Measurements from ENCODE around the gene ZNF407.

Gene ZNF407

DNA sequence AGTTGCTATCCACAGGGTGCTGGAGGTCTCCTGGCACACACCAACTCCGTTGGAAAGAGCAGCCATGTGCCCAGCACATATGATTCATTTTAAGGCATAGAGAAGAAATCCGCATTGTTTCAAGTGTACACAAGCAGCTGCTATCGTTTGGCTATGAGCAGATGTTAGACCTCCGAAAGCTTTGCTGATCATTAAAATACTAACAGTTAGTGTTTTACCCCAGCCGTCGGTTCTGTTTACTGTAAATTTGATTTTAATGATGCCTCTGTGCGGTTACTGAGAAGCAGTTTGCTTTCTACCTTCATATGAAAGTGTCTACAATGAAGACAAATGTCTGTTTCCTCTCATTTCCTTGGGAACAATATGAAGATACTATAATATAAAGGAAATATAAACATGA, 456.4 kb downstream of the ZNF407 start:
- no peak for DNase-seq (ENCODE audit: low spot score)

DNA sequence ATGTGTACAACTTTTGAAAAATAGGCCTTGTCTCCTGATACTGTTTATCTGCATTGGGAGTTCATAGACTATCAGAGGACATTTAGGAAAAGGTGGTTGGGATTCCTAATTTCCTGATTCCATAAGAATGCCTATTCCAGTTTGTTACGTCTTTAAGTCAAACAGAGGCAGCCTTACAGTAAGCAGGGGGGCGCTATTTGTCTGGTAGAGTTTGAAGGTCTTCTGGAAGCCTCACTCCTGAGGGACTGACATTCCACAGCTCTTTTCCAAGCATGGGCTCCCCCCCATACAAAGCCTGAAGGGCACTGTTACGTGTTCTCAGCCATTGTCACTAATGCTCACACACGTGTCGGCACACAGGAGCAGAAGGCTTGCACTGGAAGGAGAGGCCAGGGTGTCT, 456.9 kb downstream of the ZNF407 start:
- DNase-seq (ENCODE audit: low spot score): no peak

- DNase-seq (ENCODE audit: low spot score): no peak
These were observed 459.7 kb downstream of the ZNF407 start for GRCh38 chr18:75057169-75057960.

- no peak for DNase-seq (ENCODE audit: low spot score)
These were observed 462.5 kb downstream of the ZNF407 start for GRCh38 chr18:75060185-75060584.

DNA sequence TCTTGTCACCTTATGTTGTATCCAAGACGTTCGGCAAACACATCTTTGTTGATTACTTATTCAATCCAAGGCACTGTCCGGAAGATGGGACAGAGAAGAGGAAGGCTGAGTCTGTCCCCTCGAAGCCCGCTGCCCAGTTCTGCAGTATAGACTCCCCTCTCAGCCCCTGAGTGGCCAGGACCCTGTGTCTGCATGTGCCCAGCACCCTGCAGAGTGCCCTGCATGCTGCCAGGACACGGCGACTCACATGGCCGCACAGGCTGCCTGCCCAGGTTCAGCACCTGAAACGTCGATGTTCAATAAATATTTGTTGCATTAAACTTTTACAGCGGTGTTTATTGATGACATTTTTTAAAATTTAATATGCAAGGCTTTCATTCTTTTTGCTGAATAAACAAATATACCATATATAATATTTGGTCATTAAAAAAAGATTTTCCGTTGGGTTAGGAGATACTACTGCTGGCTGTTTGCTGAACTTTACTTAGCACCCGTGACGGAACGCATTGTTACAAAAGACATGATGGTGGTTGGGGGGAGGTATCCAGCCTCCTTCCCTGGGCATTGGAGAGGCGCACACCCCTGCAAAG, 464.7 kb downstream of the ZNF407 start:
- no peak for DNase-seq (ENCODE audit: low spot score)

DNA sequence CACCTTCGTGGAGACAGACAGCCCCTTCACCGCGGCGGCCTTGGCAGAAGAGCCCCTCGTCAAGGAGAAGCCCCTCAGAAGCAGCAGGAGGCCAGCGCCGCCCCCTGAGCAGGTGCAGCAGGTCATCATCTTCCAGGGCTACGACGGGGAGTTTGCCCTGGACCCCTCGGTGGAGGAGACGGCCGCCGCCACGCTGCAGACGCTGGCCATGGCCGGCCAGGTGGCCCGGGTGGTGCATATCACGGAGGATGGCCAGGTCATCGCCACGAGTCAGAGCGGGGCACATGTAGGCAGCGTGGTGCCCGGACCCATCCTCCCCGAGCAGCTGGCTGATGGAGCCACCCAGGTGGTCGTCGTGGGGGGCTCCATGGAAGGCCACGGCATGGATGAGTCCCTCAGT, 465.5 kb downstream of the ZNF407 start:
- DNase-seq (ENCODE audit: low spot score): no peak

DNA sequence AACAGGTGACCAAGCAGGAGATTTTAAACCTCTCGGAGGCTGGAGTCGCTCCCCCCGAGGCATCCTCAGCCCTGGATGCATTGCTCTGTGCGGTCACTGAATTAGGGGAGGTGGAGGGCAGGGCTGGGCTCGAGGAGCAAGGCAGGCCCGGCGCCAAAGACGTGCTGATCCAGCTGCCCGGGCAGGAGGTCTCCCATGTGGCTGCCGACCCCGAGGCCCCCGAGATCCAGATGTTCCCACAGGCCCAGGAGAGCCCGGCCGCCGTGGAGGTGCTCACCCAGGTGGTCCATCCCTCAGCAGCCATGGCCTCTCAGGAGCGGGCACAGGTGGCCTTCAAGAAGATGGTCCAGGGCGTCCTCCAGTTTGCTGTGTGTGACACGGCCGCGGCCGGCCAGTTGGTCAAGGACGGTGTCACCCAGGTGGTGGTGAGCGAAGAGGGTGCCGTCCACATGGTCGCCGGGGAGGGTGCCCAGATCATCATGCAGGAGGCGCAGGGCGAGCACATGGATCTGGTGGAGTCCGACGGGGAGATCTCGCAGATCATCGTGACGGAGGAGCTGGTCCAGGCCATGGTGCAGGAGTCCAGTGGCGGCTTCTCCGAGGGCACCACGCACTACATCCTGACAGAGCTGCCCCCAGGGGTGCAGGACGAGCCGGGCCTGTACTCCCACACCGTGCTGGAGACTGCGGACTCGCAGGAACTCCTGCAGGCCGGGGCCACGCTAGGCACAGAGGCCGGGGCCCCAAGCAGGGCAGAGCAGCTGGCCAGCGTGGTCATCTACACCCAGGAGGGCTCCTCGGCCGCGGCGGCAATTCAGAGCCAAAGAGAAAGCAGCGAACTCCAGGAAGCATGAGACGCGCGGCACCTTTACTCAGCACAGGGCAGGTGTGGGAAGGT, 466.2 kb downstream of the ZNF407 start:
- DNase-seq (ENCODE audit: low spot score): no peak

DNA sequence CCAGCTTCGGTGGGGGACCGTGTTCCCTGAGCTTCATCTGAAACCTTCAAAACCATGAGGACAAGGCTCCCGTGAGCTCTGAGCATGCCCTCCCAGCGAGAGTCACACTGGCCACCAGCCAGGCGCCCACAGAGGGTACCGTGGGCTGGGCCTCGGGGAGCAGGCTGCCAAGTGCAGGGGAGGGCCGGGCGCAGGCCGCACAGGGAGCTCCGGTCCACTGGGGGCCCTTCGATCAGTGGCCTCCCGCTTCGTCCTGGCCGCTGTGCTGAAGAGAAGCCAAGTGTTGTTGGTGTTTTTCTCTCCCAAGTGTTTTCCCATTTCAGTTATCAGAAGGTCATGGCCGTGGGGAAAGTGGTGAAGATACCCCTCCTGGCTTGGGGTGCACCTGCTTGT, 466.8 kb downstream of the ZNF407 start:
- DNase-seq (ENCODE audit: low spot score): no peak

DNA sequence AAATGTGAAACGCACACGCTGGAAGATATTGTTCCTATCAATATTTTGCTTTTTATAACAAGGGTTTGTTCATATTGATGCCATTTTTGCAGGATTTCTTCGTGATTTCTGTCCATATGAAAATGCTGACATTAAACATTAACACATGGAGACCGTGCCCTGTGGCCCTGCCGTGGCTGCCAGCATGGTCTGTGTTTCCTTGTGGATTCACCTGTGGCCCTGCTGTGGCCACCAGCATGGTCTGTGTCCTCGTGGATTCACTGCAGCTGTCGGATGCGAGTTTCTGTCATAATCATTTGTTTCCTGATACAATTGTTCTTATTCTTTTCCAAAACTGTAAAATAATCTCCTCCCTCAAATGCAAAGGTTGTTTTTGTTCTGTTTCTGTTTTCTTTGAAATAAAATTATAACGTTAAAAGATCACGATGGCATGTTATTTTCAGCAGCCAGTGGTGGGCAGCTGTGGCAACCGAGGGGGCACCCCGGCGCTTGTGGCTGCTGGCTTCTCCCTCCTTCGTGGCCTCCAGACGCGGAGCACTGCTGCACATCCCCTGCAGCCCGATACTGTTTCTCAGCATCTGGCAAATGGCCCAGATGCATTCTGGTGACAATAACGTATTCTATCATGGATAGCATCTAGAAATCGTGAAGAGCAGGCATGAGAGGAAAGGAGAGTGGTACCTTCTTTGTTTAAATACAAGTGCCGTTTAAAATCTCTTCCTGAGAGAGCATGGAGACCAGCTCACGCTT, 467.8 kb downstream of the ZNF407 start:
- DNase-seq (ENCODE audit: low spot score): no peak

GRCh38 chr18:75066021-75066880, 468.6 kb downstream of the ZNF407 start:
- DNase-seq (ENCODE audit: low spot score): no peak

DNA sequence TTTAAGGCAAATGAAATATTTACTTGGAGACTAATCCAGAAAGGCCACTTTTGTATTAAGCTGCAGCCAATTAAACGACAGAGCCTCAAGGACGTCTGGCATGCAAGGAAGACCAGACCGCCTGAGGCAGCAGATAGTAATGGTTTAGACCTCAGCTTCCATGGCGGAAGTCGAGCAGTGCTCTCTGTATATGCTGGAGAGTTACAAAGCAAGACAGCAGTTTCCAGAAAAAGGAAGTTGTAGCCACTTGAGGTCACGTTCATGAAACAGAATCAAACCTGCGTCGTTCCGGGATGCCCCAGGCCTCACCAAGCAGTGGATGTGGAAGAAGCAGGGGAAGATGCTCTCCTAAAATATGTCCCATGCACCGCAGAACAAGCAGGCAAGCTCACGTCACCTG, 469.3 kb downstream of the ZNF407 start:
- no peak for DNase-seq (ENCODE audit: low spot score)

GRCh38 chr18:75067996-75068645, 470.5 kb downstream of the ZNF407 start:
- no peak for DNase-seq (ENCODE audit: low spot score)

GRCh38 chr18:75068682-75069435, 471.2 kb downstream of the ZNF407 start:
- no peak for DNase-seq (ENCODE audit: low spot score)

DNA sequence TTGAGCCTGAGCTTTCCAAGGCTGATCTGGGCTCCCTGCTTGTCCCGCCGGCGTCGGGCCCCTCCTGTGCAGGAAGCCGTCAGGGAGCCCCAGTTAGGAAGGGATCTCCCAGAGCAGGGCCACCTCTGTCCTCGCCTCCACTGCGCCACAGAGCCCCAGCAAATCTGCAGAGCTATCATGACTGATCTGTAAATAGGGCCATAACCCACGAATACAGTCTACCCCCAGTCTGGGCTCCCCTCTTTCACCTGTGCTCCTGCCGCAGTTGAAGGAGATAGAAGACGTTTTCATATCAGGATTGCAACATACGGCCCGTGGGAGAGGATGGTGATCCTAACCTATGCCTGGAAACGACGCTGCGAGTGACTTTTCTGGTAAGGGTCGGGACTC, 472.6 kb downstream of the ZNF407 start:
- no peak for DNase-seq (ENCODE audit: low spot score)

DNA sequence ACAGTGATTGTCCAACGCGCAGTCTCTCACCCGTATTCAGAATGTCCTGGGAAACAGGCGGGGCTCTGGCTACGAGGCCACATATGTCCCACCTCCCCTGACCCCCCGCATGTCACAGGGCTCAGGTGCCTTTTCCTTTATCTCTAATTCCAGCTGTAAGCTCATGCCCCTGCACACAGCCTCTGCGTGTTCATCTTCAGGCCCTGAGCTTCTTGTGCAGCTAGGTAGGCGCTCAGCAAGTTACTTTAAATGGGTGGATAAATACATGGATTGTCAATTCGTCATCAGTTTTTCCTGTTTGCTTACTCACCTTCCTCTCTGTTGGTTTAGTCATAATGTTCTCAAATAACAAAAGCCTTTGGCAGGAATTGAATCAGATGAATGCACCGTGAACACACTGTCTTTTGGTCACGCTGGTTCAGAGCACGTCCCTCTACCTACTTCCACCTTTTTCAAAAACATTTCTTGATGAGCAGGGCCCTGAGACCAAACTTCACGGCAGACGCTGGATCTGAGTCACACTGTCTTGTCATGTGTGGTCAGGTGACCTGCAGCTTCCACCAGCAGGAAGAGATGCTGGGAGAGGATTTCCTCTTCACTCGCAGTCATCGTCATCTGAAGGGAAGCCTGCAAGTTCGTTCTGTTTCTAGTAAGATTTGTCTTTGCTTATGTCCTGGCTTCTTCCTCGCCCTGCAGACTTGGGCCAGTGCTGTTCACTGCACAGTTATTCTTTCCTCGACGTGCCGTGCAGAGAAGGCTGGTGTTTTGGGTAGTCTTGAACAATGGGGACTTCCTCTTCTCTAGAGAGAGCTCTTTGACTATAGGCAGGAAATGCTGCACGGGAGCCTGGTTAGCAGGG, 473.2 kb downstream of the ZNF407 start:
- peak; percentile 54 for DNase-seq (ENCODE audit: low spot score)

DNA sequence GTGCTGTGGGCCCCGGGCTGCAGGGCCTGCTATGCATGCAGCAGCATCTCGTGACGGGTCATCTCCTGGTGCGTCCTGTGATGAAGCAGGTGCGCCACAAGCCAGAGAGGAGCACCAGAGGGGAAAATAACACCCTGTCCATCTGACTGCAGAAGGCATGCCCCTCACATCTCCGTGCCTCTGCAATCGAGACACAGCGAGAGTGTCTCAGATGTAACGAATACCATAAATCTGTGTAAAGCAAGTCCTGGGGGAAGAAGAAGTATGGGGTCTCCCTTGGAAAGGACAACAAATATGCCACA, 473.8 kb downstream of the ZNF407 start:
- no peak for DNase-seq (ENCODE audit: low spot score)

DNA sequence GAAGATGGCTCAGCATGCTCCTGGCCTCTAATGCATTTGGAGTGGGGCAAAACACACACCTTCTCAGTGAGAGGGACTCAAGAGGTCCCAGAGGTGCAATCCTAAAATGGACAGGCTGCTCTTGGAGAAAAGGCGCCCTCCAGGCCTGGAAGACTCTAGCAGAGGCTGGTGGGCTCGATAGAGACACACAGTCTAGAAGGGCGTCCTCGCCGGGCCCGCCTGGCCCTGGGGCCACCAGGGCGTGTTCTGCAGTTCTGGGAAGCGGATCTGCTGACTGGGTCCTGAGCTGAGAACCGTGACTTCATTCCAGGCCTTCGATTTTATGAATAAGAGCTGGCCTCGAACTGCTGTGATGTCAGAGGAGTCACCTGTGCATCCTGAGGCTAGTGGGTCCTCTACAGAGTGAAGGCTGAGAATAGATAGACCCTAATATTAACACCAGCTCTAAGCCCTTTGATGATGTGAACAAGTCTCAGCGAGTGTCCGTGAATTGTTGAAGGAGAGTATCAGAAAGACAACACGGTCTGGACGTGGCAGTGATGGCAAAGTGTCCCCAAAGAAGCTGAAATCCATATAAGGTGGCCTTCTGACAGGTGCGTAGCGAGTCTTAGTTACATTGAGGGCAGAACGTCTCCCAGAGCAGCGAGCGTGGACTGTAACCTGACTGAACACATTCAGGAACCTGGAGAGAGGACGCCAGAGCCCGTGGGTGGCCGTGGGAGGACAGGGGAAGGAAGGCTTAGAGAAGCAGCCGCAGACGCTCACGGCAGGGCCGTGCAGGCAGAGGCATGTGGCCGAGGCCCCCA, 474.4 kb downstream of the ZNF407 start:
- DNase-seq (ENCODE audit: low spot score): no peak

GRCh38 chr18:75072672-75073371, 475.2 kb downstream of the ZNF407 start:
- DNase-seq (ENCODE audit: low spot score): no peak

All from Ammon's horn (tissue), 1 donor.